ENCODE results near the gene PIGK. TPM values are rescaled to one million over a fixed set of nuclear protein-coding genes. Genes with fewer than 3 reads are reported as not detected.

Gene PIGK
- polyA plus RNA-seq, 1 donor (not counting 4 experiments of a cell fraction or from before 2014, with no cell fraction given) = 29.4 TPM

- Histone ChIP-seq H3K4me3 (ENCODE audit: control insufficient read depth in 2 of 3, extremely low read depth in 1 of 3, insufficient read depth in 2 of 3, low read depth in 1 of 3, low read length in 3 of 3) (no peak overlapping the region), H3K9ac (ENCODE audit: control insufficient read depth, extremely low read depth, insufficient read depth, low read length) (no peak overlapping the region), H3K4me2 (ENCODE audit: control insufficient read depth, extremely low read depth, insufficient read depth, low read depth, low read length) (no peak overlapping the region), H4K20me1 (ENCODE audit: control insufficient read depth, extremely low read depth, insufficient read depth, low read length) (no peaks in the 10 kb centered on the region), H3K79me2 (ENCODE audit: control insufficient read depth, insufficient read depth, low read length) (no peaks in the 10 kb centered on the region), H3K9me3 (ENCODE audit: control insufficient read depth, low read depth, low read length) (no peaks in the 10 kb centered on the region), H3K36me3 (ENCODE audit: control insufficient read depth in 2 of 2, extremely low read depth in 1 of 2, insufficient read depth in 2 of 2, low read length in 2 of 2) (peaks cover 0 to 5% of the 10 kb centered on the region in 2 experiments), H2AFZ (ENCODE audit: control insufficient read depth, low read length) (no peak overlapping the region), H3K27me3 (ENCODE audit: control insufficient read depth, extremely low read depth, insufficient read depth, low read length) (no peaks in the 10 kb centered on the region), H3K9me1 (ENCODE audit: control insufficient read depth, extremely low read depth, insufficient read depth, low read length) (no peaks in the 10 kb centered on the region), H3K27ac (ENCODE audit: control insufficient read depth, insufficient read depth, low read length) (no peak overlapping the region), H3K4me1 (ENCODE audit: control insufficient read depth, extremely low read depth, insufficient read depth, low read length) (no peaks in the 10 kb centered on the region)
- TF ChIP-seq CTCF (optimal IDR thresholded peaks at IDR 0.05 in 1 of 3, IDR thresholded peaks at IDR 0.05 in 1 of 3, conservative IDR thresholded peaks at IDR 0.05 in 1 of 3; ENCODE audit: extremely low read depth in 1 of 3, insufficient read depth in 2 of 3, low read length in 3 of 3) = no peak
- no peak for TF ChIP-seq EZH2 (IDR thresholded peaks at IDR 0.05; ENCODE audit: low read length)
- no peak for DNase-seq (ENCODE audit: low read depth, low spot score)
- dilution Hi-C loops (cut with MboI; ENCODE audit: extremely low pct_ligation_motif_present, low sequenced_read_pairs) = no loop called here
- FAIRE-seq = no peak
Observed at GRCh38 chr1:77085109-77085508, 134.1 kb downstream of the PIGK start.

GRCh38 chr1:77084457-77084856, 134.8 kb downstream of the PIGK start:
- FAIRE-seq = no peak
- no peaks in the 10 kb centered on the region for H3K27me3 ChIP-seq (ENCODE audit: control insufficient read depth, extremely low read depth, insufficient read depth, low read length)
- no peak overlapping the region for H3K4me3 ChIP-seq (ENCODE audit: control insufficient read depth in 2 of 3, extremely low read depth in 1 of 3, insufficient read depth in 2 of 3, low read depth in 1 of 3, low read length in 3 of 3)
- no peak overlapping the region for H3K4me2 ChIP-seq (ENCODE audit: control insufficient read depth, extremely low read depth, insufficient read depth, low read depth, low read length)
- no peaks in the 10 kb centered on the region for H3K4me1 ChIP-seq (ENCODE audit: control insufficient read depth, extremely low read depth, insufficient read depth, low read length)
- no peaks in the 10 kb centered on the region for H4K20me1 ChIP-seq (ENCODE audit: control insufficient read depth, extremely low read depth, insufficient read depth, low read length)
- no peaks in the 10 kb centered on the region for H3K79me2 ChIP-seq (ENCODE audit: control insufficient read depth, insufficient read depth, low read length)
- TF ChIP-seq CTCF (optimal IDR thresholded peaks at IDR 0.05 in 1 of 3, IDR thresholded peaks at IDR 0.05 in 1 of 3, conservative IDR thresholded peaks at IDR 0.05 in 1 of 3; ENCODE audit: extremely low read depth in 1 of 3, insufficient read depth in 2 of 3, low read length in 3 of 3) (peak in 1 of 3 experiments; percentile 11), EZH2 (IDR thresholded peaks at IDR 0.05; ENCODE audit: low read length) (no peak)
- no peak overlapping the region for H3K27ac ChIP-seq (ENCODE audit: control insufficient read depth, insufficient read depth, low read length)
- no peaks in the 10 kb centered on the region for H3K9me1 ChIP-seq (ENCODE audit: control insufficient read depth, extremely low read depth, insufficient read depth, low read length)
- no peak for DNase-seq (ENCODE audit: low read depth, low spot score)
- no peaks in the 10 kb centered on the region for H3K9me3 ChIP-seq (ENCODE audit: control insufficient read depth, low read depth, low read length)
- dilution Hi-C loops (cut with MboI; ENCODE audit: extremely low pct_ligation_motif_present, low sequenced_read_pairs) = no loop called here
- H3K36me3 ChIP-seq (ENCODE audit: control insufficient read depth in 2 of 2, extremely low read depth in 1 of 2, insufficient read depth in 2 of 2, low read length in 2 of 2) = peaks cover 0 to 5% of the 10 kb centered on the region in 2 experiments
- no peak overlapping the region for H2AFZ ChIP-seq (ENCODE audit: control insufficient read depth, low read length)
- H3K9ac ChIP-seq (ENCODE audit: control insufficient read depth, extremely low read depth, insufficient read depth, low read length) = no peak overlapping the region

Measured in keratinocyte (primary cell).